HG03095 (cell line): Measurements from ENCODE around the gene EFCAB12.

Experiments
- ATAC-seq: cut with Tn5 transposase; IDR thresholded peaks from one replicate; pipeline ENCODE4 v1.9.1; 2021; ENCODE audit warnings: moderate library complexity; ENCODE audit not compliant: unreplicated experiment

The EFCAB12 gene

GRCh38 chr3:129428376-129429079, at the start of gene EFCAB12:
Gene EFCAB12, minus strand, starts transcription at chr3:129428636. Its CDS starts 148 bp downstream, at chr3:129428488.
- peak; percentile 75 for ATAC-seq

- no peak for ATAC-seq
These were observed 48.1 kb upstream of the EFCAB12 start for GRCh38 chr3:129476586-129476985.

GRCh38 chr3:129475863-129476262, 47.4 kb upstream of the EFCAB12 start:
- no peak for ATAC-seq

- ATAC-seq, result no peak
These were observed 46.8 kb upstream of the EFCAB12 start for GRCh38 chr3:129474984-129475804.

GRCh38 chr3:129473769-129474152, 45.3 kb upstream of the EFCAB12 start:
- no peak for ATAC-seq

- ATAC-seq, result no peak
These were observed 44.8 kb upstream of the EFCAB12 start for GRCh38 chr3:129473067-129473768.

GRCh38 chr3:129470861-129471260, 42.4 kb upstream of the EFCAB12 start:
- no peak for ATAC-seq

- no peak for ATAC-seq
These were observed 40.6 kb upstream of the EFCAB12 start for GRCh38 chr3:129469026-129469425.

GRCh38 chr3:129467932-129468331, 39.5 kb upstream of the EFCAB12 start:
- no peak for ATAC-seq

- no peak for ATAC-seq
These were observed 35.3 kb upstream of the EFCAB12 start for GRCh38 chr3:129463716-129464115.

- ATAC-seq, result no peak
These were observed 34.7 kb upstream of the EFCAB12 start for GRCh38 chr3:129463094-129463493.

- ATAC-seq, result no peak
These were observed 34.0 kb upstream of the EFCAB12 start for GRCh38 chr3:129462361-129462968.

GRCh38 chr3:129461461-129462146, 33.2 kb upstream of the EFCAB12 start:
- ATAC-seq, result peak; percentile 7

GRCh38 chr3:129461022-129461421, 32.6 kb upstream of the EFCAB12 start:
- peak; percentile 45 for ATAC-seq

GRCh38 chr3:129460572-129460971, 32.1 kb upstream of the EFCAB12 start:
- no peak for ATAC-seq

GRCh38 chr3:129460155-129460554, 31.7 kb upstream of the EFCAB12 start:
- ATAC-seq, result peak; percentile 53

- no peak for ATAC-seq
These were observed 25.3 kb upstream of the EFCAB12 start for GRCh38 chr3:129453732-129454131.

GRCh38 chr3:129449279-129450115, 21.1 kb upstream of the EFCAB12 start:
- no peak for ATAC-seq

GRCh38 chr3:129448186-129448895, 19.9 kb upstream of the EFCAB12 start:
- no peak for ATAC-seq
